HG02678 (cell line): ENCODE results near the gene NEO1.
"Not testable (repeated sequence)": the region's sequence is repeated elsewhere in the genome, so short reads cannot be mapped to it uniquely, and the experiment has no call there.

Source experiments
- ATAC-seq: cut with Tn5 transposase; IDR thresholded peaks from one replicate; pipeline ENCODE4 v1.9.1; 2021; ENCODE audit warnings: mild to moderate bottlenecking, moderate library complexity; ENCODE audit not compliant: unreplicated experiment

The NEO1 gene

DNA sequence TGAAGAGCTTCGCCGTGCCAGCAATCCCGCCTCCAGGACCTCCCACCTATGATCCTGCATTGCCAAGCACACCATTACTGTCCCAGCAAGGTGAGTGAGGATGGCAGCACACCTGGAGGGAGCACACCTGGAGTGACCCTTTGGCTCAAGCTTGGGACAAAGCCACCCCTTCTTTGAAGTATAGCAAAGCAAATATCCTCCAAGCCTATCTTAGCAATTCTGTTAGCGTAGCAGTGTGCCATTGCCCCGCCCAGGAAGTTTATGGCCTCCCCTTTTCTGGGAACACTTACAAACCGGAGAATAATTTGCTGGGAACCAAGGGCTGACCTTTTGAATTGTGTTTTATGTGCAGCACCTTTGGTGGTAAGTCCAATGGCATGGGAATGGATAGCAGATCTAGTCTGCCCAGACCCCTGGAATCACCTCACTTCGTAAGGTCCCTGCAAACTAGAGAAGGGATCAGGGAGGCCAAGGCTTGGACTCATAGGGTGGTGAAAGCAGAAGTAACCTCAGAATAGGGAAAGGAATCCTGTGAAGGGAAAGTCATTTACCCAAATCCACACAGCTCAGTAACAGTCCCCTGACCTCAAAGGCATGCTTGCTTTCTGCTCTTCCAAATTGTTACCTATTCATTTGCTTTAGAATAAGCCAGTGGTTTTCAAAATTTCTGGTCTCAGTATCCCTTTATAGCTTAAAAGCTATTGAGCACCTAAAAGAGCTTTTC lies 246.4 kb downstream of the NEO1 start:
- ATAC-seq = no peak

DNA sequence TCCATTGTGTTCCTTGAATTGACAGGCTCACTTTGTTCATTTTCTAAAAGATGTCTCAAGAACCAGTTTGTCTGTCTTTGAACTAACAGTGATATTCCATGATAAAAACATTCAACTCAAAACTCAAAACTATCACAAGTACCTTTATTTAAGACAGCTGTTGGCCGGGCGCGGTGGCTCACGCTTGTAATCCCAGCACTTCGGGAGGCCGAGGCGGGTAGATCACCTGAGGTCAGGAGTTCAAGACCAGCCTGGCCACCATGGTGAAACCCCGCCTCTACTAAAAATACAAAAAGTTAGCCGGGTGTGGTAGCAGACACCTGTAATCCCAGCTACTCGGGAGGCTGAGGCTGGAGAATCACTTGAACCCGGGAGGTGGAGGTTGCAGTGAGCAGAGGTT lies 248.0 kb downstream of the NEO1 start:
- ATAC-seq = not testable (repeated sequence)

DNA sequence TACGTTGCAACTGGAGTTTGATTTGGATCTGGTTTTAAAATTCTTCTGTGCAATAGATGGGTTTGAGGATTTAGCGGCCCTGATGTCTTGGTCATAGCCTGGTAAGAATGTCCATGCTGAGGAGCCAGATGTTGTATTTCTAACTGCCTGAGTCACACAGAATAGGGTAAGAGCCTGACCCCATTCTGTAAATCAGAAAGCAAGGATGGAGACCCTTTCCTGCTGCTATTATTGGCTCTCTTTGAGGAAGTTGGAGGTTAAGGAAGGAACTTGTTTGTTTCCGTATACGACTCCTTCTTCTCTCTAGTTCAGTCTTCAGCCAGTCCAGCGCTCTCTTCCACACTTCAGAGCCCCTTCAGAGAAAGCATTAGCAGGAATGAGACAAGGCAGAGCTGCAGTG lies 251.4 kb downstream of the NEO1 start:
- ATAC-seq = no peak

DNA sequence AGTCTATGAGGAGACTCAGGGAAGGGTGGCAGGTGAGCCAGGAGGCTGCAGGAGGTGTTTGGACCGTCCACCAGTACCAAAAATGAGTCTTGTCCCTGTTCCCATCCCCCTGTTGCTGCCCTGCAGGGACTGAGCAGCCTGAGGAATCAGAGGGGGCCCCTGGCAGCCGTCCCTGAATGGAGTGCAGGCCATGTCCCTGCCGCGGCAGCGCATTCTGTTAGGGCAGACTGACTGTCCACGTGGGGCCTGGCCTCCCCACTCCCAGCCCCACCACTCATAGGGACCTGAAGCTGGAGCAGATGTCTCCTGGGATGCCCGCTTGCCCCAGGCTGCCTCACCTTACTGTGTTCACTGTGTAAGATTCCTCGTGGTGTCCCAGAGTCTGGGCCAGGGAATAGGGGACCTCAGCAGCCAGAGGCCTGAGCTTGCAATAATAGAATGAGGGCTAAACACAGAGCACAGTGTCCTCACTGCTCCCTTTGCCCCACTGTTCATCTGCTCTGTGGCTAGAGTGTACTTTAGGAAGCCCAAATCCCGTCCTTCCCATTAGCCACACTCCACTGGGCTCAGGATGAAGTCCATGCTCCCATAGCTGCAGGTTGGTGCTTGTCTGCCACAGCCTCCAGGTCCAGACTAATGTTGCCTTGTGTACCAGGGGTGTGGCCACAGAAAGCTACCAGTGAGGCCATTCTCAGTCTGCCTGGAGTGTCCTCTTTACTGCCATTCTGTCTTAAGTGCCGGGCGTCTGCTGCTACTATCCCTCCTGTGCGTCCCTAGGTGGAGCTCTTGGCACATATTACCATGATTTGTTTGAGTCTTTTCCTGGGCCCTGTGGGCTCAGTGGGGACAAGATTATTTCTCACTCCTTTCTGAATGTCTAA lies 253.3 kb downstream of the NEO1 start:
- no peak for ATAC-seq

DNA sequence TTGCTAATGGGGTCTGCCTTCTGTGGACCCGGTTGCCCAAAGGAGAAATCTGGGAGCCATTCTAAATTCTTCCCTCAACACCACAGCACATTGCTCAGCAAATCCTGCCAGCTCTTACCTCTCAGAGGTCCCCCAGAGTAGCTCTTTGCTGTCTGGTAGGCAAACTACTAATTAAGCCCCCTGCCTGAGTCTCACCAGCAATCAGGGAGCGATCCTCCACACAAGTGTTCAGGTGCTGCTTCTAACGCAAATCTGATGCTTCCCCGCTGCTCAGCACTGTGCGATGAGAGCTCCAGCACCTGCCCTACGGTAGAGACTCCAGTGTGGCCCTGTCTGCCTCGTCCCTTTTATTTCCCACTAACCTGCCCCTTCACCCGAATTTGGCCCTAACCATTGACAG lies 256.0 kb downstream of the NEO1 start:
- ATAC-seq = no peak

DNA sequence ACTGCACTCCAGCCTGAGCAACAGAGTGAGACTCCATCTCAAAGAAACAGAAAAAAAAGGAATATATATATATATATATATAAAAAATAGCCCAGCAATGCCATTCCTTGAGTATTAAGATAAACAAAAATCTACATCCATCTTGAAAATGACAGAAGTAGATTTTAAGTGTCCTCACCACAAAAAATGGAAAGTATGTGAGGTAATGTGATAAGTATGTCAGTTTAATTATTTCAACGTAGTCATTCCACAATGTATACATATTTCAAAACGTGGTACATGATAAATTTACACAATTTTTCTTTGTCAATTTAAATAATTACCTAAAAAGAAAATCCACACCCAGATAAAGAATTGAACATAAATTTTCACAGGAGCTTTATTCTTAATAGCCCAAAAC lies 261.6 kb downstream of the NEO1 start:
- ATAC-seq = no peak

DNA sequence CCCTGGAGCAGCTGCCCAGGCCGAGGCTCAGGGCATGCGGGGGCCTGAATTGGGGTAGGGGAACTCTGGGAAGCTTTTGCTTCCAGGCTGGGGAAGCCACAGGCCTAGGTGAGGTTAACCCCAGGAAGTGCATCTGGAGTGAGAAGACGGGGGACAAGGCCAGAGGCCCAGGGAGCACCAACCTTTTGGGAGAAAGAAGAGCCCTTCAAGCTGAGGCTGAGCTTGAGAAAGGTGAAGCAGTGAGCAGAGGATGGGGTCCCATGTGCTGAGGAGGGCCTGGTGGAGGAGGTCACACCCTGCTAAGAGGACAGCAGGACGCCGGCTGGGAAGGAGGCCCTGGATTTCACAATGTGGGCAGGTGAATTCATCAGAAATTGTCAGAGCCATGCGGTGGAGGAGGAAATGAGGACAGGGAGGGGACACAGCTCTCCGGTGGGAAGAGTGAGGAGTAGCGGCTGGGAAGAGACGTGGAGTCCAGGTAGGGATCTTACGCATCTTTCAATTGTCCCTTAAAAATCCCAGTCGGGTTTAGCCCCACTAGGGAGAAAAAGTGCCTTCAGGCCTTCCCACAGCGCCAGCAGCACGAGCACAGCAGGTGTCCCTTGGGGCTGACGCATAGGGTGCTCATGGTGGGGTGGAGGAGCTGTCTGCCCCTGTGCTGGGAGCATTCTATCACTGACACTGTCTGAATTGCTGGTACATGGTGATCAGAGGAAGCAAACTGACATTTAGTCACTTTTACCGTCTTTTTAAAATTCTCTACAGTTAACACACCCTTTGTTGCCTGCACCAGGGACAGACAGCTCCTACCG lies 265.6 kb downstream of the NEO1 start:
- ATAC-seq = no peak

DNA sequence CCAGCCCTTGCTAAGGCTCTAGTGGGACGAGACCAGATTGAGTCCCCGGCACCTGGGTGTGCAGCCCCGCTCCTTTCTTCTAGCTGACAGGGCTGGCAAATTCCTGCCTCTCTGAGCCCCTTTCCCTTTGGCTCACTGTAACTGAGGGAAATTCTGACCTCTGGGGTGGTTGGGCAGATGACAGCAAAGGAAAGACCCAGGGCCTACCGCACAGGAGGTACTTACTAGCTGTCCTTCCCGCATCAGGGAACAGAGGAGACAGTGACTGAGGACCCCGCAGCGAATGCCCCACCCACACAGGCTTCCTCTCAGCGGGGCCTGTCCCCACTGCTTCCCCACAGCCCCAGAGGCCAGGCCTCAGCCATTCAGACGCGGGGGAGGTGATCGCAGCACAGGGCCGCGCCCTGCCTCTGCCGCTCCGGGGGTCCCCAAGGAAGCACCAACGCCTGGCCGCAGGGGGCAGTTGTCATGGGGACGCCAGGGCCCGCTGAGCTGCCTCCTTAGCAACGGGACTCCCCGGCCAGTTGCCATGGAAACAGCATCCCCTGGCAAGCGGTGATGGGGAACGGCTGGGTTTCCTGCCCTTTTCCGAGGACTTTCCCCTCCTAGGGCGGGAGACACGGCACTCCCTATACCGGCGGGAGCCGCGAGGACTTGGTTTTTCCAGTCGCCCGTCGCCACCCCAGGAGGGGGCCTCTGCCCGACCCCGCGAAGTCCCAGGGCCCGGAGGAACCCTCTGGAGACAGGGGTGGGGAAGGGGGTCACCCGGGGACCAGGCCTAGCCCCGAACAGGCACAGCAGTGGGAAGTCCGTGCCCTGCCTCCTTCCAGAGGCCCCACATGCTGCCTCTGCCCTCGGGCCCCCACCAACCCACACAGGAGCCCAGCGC lies 266.4 kb downstream of the NEO1 start:
- ATAC-seq = no peak

DNA sequence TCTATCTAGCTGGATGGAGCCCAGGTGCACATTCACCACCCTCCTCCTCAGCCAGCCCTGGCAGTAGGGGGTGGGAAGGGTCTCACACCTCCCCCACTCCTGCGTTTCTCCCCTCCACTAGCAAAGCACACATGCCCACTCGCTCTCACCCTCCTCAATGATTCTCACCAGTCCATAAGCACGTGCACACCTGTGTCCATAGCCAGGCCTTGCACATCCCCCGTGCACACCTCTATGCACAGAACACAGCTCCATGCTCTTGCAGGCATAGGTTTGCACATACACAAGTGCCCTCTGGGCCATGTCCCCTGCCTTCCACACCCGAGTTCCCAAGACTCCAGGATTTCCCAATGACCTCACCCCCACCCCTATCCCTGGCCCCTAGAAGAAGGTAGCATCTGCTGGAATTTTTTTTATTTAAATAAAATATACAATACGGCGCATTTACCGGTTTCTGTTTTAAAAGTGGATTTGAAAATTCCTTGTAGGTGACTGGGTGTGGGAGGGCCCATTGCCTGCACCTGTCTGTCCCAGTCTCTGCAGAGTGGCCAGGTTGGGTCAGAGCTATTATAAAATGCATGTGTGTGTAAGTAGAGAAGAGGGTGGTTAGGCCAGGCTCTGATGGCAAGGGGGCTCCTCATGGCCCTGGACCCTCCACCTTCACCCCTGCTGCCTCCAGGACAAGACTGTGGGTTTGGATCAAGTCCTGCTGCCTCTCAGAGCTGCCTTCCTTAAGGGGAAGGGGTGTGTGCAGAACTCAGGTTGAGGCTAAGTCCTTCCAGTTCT lies 267.4 kb downstream of the NEO1 start:
- no peak for ATAC-seq

DNA sequence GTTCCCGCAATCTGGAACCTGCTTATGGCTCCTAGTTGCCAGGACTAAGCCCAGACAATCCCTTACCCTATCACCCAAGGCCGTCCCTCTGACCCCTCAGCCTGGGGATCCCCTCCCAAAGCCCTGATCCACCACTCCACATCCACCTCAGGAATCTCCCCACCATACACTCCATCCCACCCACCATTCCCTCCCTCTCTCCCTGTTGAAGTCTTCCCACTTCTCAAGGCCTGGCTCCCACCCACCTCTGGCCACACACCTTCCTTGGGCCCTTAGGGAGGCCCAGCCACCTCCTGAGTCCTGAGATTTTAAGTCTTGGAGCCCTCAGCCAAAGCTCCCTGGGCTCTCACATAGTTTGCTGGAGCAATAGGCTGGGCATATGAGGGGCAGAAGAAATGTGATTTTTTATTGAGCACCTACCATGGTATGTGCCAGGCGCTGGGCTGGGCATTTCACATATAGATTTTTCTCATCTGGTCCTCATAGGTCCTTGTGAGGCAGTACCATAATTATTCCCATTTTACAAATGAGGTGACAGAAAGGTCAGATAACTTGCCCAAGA lies 268.4 kb downstream of the NEO1 start:
- no peak for ATAC-seq

DNA sequence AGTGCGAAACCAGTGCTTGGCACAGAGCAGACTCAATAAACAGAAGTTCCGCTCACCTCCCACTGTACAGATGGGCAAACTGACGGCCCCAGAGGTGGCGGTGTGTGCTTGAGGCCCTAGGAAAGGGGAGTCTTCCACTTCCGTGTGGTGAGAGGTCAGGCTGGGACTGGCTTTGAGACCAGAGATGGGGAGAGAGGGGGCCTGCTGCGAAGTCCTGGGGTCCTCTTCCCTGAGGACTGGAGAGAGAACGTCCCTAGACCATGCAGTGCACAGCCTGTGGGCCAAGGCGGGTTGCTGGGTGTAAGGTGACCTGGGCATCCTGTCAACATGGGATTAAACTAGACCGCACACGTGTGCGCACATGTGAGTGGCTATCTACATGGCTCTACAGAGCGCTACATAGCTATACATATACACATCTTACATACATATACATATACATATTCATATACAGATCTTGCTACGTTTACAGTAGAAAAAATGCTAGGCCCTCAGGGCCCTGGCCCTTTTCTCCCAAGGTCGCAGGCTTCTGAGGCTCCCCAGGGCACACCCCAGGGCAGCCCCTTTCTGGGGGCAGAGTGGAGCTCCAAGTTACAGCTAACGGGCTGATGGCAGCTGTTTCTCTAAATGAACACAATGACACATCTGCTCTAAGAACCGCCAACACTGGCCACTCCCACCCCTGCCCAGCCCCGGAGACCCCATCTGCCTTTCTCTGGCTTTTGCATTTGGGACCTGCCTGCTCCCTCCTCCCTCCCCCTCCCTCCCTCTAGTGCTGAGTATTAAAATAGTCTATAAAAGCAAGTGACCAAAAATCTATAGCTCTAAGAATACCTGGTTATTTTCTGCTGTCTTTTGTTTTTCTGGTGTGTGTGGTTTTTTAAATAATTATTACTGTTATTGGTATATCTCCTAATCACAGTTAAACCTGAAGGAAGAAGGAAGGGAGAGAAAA lies 269.5 kb downstream of the NEO1 start:
- ATAC-seq = no peak

DNA sequence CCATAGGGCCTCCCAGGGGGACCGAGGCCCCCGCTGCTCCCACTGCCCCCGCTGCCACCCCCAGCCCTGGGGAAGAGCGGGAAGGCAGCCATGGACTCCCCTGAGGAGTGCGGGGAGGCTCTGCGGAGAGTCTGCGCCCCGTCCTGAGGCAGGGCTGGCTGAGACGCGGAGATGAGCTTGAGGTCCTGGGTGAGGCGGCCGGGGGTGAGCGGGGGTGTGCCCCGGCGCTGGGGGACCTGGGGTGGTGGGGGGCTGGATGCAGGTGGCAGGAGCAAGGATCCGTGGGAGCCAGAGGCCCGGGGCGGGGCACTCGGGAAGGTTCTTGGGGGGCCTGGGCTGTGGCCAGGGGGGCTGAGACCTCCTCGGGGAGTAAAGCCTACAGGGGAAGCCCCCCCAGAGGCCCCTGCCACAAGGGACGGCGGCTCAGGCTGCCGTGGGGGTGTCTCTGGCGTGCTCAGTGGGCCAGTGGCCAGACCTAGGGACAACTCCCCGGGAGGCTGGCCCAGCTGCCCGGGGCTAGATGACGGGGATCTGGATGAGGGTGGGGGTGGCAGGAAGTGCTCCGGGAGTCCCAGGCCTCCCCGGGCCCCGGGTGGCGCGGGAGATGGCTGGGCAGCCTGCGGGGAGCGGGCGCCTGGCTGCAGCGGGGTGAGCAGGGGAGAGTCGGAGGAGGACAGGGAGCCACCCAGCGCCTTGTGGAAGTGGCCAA lies 270.6 kb downstream of the NEO1 start:
- ATAC-seq = no peak

DNA sequence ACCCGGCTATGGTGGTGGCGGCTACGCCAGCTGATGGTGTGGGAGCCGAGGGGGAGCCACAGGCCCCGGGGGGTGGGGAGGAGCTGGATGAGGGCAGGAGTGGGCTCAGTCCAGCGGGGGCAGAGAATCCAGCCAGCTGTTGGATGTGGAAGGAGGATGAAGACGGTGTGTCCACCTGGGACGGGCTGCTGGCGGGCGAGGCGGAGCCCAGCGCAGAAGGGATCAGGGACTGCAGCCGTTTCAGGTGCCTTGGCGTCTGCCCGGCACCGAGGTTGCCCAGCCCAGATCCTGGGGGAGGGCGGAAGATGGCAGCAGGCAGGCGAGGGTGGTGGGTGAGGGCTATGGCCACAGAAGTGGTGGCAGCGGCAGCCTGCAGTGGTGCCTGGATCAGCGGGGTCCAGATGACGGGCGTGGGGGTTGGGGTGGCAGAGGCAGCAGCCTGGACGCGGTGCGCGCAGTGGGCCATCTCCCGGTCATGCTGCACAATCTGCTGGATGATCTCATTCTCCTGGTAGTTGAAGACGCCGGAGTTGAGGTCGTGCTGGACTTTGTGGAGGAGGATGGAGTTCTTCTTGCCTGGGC lies 271.2 kb downstream of the NEO1 start:
- no peak for ATAC-seq

DNA sequence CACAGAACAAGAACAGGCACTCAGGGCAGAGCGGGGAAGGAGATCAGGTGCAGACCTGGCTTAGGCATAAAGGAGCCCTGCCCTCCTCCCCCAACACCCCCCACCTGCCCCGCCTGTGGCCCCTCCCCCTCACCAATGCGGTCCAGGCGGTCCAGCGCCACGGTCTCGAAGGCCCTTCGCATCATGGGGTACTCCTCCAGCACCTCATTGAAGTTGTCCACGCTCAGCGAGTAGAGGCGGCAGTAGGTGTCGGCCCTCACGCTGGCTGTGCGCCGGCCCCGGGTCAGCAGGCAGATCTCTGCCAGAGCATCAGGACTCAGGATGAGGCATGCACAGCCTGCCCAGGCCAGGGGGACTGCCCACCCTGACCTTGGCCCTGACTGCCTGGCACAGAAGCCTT lies 271.7 kb downstream of the NEO1 start:
- ATAC-seq = no peak

DNA sequence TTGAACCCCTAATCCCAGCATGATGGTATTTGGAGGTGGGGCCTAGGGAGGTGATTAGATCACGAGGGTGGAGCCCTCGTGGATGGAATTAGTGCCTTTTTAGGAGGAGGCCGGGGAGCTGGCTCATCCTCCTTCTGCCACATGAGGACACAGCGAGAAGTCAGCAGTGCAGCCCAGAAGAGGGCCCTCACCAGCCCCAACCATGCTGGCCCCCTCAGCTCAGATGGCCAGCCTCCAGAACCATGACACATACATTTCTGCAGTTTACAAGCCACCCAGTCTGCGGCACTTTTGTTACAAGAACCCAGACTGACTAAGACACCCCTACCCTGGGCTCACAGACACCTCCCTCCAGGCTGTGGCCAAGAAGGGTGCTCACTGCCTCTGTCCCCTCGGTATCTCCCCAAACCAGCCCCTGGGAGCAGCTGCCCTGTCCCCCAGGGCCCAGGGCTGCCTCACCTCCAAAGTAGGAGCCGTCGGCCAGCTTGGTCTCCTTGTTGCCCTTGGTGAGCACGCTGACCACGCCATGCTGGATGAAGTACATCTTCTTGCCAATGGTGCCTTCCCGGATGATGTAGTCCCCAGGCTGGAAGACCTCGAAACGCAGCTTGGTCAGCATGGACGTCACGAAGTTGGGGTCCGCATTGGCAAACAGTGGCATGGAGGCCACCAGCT lies 272.4 kb downstream of the NEO1 start:
- no peak for ATAC-seq

DNA sequence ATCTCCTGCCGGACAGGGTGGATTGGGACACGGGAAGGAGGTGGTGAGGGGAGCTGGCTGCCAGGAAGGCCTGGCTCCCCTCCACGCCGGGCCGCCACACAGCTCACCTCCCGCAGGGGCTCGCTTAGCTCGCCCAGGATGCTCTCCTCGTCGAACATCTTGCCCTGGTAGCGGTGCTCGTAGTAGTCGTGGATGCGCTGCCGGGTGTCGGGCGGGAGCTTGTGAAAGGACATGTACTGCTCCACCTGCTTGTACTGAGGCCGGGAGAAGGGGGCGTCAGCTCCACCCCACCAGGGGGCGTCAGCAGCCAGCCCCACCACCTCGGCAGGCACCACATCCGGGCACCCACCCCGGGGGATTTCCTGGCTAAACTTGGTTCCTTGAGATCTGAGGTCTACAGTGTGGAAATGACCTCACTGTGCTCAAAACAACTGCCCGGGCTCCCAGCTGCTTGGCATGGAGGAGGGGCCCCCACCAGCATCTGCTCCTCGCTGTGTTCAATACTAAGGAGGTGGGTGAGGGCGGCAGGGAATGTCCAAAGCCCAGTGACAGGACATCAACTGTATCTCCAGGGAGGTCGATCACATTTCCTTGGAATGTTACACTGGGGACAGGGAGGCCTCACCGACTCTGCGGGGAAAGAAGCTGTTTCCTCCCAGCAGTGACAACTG lies 273.1 kb downstream of the NEO1 start:
- no peak for ATAC-seq
